HG03066 (cell line): Measurements from ENCODE around the gene SH3TC2.
"Not testable (repeated sequence)": the region's sequence is repeated elsewhere in the genome, so short reads cannot be mapped to it uniquely, and the experiment has no call there.

Experiments used
- ATAC-seq: cut with Tn5 transposase; IDR thresholded peaks from one replicate; pipeline ENCODE4 v1.9.1; 2021; ENCODE audit warnings: low read depth; ENCODE audit not compliant: unreplicated experiment

Gene SH3TC2

DNA sequence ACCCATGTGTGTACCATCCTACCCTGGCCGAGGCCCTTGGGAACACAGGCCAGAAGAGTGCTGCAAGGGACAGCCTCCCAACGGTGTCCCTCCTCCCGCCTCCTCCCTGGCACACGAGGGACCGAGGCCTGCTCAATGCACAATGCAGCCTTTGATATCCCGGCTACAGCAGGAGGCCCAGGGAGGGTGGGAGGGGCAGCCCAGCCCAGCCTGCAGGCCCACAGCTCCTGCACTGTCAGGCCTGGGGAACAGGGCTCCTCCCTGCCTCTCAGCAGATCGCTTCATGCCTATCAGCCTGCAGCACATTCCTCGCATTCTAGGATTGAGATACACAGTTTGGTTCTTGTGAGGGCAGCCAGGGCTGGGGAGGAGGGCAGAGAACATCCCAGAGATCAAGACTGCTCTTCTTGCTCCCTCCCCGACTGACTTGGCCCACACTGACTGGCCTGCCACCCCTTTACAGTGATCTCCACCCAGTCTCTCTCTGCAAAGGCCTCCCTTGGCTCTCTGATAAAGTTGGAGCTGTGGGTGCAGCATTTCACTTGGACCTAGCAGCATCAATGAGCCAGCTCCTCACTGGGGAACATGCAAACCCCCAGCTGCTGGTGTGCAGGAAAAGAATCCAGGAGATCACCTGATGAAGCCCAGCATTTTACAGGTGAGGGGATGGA, at the start of gene SH3TC2:
SH3TC2 (minus strand) TSS at position 46 of the 671 bp plus-strand sequence; CDS start at position 6, 40 bp downstream.
- ATAC-seq, result no peak

DNA sequence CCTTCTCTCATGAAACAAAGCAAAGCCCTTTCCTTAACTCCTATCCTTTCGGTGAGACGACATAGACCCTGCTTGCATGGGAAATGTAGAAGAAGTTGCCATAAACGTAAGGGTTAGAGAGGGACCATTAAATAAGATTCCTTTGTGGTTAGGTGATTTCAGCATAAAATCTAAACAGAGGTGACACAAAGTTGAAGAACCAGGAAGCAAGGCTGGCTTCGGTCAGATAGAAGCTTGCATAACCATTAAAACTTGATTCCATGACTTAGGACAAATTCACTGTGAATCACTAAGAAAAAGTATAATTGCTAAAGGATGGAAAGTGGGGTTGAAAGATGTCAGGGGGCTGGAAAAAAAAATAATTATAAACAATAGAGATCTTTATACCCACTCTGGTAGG, 47.5 kb upstream of the SH3TC2 start:
- ATAC-seq, result no peak

DNA sequence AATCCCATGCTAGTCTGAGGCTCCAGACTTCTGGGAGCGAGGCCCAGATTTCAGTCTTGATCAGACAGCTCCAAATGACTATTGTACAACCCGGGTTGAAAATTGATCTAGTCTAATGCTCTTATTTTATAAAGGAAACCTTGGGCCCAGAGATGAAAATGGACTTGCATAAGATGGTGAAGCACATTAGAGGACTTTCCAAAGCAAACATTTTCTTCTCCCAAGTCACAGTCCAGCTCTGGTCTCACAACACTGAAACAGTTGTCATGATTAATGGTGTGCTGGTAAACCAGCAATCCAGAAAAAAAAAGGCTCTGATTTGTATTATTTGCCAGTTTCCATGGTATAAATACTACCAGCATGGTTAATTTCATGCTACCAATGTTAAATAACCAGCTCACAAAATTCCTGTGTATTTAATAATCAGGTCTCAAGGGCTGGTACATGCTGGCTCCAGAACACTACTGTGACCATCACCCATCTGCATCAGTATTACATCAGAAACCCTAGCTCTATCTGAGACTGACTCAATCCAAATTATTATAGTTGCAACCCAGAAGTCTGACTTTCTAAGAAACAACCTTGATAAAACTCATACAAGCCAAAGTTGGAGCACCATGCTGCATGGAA, 45.9 kb upstream of the SH3TC2 start:
- ATAC-seq, result no peak

DNA sequence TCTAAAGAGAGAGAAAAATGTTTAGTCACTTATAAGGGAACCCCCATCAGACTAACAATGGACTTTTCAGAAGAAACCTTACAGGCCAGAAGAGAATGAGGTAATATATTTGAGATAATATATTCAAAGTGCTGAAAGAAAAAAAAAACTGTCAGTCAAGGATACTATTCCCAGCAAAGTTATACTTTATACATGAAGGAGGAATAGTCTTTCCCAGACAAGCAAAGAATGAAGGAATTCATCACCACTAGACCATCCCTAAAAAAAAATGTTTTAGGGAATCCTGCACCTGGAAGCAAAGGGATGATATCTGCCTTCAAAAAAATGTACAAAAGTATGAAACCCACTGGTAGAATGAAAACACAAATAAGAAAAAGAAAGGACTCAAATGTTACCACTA, 37.5 kb upstream of the SH3TC2 start:
- no peak for ATAC-seq

DNA sequence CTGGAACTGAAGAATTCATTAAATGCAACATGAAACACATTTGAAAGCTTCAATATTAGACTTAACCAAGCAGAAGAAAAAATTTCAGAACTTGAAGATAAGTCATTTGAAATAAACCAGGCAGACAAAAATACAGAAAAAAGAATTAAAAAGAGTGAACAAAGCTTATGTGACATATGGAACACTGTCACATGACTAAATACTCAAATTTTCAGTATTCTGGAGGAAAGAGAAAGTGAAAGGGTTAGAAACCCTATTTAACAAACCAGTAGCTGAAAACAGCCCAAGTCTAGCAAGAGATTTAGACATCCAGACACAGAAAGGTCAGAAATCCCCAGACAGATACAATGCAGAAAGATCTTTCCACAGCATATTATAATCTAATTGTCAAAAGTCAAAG, 37.1 kb upstream of the SH3TC2 start:
- no peak for ATAC-seq

DNA sequence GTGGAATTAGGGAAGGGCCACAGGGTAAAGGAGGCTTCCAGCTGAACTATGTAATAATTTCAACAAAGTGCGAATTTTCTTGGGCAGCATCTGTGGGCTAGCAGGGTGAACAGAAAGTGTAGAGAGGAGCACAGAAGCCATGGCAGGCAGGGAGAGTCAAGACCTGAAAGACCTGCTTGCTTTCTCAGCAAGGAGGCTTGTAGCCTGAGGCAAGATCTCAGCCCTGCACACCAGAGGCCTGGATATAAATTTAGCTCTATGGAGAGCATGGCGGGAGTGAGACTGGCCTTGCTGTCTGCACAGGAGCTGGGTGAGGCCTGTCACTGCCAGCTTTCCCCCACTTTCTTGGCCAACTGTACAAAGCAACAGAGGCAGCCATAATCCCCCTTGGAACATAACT, 32.1 kb upstream of the SH3TC2 start:
- ATAC-seq, result no peak

DNA sequence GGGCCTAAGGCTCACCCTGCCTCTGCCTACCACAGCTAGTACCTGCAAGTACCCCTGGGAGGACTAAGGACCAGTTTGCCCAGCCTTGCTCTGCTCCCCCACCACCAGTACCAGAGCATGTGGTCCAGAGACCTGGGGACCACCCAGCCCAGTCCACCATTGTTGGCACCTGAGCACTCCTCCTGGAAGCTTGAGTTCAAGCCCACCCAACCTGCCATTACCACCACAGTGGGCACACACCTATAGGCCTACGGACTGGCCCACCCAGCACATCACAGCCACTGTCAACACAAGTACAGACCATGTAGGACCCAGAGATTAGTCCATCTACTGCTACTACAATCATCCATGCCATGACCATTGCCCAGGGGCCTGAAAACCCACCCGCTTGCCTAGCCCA, 30.8 kb upstream of the SH3TC2 start:
- no peak for ATAC-seq

DNA sequence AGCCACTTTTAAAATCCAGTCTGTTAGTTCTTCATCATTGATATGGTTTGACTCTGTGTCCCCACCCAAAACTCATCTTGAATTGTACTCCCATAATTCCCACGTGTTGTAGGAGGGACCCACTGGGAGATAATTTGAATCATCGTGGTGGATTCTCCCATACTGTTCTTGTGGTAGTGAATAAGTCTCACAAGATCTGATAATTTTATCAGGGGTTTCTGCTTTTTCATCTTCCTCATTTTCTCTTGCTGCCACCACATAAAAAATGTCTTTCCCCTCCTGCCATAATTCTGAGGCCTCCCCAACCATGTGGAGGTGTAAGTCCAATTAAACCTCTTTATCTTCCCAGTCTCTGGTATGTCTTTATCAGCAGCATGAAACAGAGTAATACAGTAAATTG, 26.9 kb upstream of the SH3TC2 start:
- ATAC-seq, result no peak

DNA sequence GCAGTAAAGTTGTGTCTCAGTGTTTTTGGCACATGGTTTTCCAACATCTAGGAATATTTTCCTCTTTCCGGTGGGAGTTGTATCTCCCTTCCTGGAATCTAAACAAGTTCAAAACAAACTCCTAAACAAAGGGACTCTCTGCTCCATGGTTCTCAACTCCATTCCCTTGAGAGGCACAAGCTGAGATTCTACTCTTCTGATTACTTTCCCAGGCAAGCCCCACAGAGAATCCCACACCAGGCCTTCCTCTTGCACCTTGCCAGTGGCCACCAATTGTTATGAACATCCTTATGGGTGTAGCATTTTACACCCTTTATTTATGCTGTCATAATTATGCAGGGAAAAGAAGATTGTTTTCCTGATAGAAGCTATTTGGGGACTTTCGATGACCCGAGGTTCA, 25.8 kb upstream of the SH3TC2 start:
- no peak for ATAC-seq

DNA sequence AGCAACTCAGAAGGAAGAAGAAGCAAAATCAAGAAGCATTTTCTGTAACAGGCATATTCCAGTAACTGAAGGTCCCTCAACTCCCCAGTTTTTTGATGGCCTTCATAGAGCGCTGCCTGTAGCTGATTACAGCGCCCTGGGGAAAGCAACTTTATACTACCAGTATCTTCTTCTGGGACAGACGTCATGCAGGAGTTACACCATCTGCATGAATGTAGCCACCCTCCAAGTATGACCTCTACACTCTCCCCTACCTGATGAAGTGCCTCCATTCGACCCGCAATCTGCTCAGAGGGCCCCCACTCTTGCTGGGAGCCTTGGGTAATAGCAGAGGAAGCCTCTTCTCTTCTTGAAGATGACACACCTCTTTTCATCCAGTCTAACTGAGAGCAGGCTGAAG, 21.0 kb upstream of the SH3TC2 start:
- ATAC-seq, result no peak

DNA sequence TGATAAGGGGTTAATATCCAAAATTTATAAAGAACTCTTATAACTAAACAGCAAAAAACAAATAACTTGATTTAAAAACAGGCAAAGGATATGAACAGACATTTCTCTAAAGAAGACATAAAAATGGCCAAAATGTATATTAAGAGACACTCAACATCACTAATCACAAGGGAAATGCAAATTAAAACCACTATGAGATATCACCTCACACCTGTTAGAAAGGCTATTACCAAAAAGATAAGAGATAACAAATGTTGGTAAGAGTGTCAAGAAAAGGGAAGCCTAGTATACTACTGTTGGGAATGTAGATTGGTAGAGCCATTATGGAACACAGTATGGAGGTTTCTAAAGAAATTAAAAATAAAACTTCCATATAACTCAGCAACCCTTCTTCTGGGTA, 19.4 kb upstream of the SH3TC2 start:
- ATAC-seq, result no peak

DNA sequence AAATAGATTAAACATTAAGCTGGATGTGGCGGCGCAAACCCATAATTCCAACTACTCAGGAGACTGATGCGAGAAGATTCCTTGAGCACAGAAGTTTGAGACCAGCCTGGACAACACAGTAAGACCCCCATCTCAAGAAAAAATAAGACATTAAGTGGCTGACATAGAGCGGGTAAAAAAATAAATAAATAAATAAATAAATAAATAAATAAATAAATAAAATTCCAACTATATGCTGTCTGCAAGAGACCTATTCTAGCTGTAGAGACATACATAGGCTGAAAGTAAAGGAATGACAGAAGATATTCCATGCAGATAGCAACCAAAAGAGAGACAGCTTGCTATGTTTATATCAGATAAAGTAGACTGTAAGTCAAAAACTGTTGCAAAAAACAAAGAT, 17.4 kb upstream of the SH3TC2 start:
- ATAC-seq, result no peak

DNA sequence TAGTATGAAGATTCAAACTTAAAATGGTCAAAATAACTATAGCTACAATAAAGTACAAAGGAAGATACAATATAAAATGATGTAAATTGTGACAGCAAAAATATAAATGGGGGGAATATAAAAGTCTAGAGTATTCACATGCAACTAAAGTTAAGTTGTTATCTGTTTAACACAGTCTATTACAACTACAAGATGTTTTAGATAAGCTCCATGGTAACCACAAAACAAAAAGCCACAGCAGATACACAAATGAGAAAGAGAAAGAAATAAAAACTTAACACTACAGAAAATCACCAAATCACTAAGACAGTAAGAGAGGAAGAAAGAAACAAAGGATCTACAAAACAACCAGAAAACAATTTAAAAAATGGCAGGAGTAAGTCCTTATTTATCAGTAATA, 17.0 kb upstream of the SH3TC2 start:
- ATAC-seq, result no peak

DNA sequence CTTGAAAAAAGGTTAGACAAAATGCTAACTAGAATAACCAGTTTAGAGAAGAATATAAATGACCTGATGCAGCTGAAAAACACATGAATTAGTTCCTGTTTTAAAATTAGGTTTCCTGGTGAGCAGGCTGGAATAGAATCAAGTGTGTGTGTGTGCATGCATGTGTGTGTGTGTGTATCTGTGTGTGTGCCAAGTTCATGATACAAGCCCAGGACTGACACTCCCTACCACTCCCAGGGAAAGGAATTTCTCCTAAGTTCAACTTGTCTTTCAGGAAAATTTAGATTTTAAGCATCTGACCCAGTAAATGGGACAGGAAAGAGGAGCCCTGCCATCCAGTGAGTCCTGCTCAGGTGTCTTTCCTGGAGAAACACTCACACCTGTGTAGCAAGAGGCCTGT, 11.2 kb upstream of the SH3TC2 start:
- not testable (repeated sequence) for ATAC-seq

DNA sequence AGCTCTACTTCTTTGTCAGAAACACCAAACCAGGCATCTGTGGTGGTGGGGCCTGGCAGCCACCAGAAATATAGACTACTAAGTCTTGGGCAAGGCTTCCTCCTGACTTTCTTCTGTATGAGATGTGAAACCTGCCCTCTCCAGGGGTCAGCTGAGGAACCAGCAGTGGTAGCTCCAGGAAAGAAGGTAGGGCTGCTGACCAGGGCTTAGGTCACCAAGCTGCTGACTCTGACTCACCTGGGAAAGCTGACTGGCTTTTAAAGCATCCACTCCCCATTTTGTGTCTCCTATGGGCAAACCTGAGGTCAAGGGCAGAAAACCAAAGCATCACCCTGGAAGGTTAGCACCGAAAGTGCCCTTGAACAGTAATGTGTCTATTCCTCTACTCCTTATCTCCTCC, 10.4 kb upstream of the SH3TC2 start:
- no peak for ATAC-seq

DNA sequence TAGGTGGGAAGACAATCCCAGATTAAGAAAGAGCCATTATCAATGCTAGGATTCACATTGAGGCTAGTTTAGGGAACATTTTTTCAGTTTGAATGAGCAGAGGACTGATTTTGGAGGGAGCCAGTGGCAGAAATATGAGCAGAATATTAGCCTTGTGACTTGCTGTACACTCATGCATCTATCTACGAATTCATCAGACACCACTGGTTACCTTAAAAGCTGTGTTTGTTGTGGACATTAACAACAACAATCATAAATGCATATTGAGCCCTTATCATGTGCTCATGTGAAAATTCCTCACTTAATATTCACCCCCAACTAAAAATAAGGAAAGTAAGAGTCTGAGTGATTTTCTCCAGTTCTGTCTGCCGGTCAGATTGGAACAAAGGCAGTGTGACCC, 9.9 kb upstream of the SH3TC2 start:
- no peak for ATAC-seq

DNA sequence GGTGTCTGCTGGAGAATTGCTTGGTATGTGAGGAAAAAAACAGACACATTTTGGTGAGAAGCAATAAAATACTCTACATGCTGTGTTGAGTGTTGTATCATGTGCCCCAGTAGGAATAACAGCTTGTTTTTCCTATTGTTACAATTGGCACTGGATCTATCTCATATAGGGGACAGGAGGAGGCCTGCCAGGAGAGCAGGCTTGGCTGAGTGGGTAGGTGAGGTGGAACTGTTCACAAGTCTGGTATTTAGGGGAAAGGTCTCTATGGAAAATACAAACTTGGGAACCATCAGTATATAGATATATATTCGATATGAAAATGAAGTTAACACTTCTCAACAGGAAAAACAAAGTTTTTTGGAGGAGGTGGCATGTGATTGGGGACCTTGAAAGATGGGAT, 9.5 kb upstream of the SH3TC2 start:
- no peak for ATAC-seq

DNA sequence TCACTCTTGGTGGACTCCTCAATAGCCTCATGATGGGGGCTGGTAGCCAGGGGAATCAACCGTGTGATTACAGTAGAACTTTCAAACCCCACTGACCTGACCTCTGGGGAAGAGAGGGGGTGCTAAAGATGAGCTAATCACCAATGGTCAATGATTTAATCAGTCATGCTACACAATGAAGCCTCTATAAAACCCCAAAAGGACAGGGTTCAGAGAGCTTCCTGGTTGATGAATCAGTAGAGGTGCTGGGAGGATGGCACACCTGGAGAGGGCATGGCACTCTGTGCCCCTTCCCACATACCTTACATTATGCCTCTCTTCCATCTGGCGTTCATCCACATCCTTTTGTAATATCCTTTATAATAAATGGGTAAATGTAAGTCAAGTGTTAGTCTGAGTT, 8.9 kb upstream of the SH3TC2 start:
- no peak for ATAC-seq

DNA sequence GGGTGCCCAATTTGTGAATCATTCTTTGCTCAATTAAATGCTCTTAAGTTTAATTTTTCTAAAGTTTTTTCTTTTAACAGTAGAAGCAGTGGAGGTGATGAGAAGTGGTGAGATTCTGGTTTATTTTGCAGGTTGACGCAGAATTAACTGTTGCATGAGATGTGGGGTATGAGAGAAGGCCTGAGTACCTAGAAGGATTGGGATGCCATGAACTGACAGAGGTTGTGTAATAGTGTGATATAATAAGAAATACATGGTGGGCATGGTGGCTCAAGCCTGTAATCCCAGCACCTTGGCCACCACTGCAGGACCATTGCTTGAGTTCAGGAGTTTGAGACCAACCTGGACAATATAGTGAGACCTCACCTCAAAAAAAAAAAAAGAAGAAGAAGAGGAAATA, 8.4 kb upstream of the SH3TC2 start:
- no peak for ATAC-seq

DNA sequence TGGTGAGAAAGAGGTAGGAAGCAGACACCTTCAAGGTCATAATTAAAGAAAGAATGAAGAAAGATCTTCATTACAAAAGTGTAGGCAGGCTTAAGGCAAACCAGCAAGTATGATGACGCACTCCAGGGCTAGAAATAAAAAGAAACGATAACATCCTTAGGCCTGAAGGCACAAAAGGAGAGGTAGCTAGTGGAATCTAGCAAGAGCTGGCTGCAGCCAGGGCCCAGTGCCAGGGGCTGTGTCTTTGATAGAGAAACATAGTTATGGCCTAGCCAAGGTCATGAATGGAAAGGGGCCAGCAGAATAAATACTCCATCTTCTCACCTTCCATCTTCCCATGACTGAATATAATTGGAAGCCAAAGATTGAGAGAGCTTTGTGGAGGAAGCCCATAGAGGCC, 6.8 kb upstream of the SH3TC2 start:
- ATAC-seq, result no peak

DNA sequence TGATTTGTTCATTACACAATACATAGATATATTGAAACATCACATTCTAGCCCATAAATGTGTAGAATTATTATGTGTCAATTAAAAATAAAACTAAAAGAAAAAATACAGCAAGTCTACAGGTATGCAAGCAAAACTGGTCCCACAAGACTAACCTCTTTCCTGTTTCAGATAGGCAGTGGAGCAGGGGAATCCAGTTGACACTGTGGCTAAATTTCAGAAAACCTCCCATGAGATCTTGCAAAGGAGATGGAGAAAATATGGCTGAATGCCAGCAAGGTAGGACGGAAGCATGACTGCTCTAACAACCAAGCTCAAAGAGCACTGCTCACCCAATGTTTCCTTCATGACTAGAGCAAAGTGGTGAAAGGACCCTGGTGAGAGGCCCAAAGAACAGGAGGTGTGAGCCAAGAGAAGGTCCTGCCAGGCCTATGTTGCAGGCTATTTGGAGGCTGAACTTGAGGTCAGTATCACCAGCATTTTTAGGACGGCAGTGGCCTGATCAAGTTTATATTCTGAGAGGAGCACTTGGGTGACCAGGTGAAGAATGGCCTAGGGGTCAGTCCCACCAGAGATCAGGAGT, 1.1 kb upstream of the SH3TC2 start:
- ATAC-seq, result no peak

DNA sequence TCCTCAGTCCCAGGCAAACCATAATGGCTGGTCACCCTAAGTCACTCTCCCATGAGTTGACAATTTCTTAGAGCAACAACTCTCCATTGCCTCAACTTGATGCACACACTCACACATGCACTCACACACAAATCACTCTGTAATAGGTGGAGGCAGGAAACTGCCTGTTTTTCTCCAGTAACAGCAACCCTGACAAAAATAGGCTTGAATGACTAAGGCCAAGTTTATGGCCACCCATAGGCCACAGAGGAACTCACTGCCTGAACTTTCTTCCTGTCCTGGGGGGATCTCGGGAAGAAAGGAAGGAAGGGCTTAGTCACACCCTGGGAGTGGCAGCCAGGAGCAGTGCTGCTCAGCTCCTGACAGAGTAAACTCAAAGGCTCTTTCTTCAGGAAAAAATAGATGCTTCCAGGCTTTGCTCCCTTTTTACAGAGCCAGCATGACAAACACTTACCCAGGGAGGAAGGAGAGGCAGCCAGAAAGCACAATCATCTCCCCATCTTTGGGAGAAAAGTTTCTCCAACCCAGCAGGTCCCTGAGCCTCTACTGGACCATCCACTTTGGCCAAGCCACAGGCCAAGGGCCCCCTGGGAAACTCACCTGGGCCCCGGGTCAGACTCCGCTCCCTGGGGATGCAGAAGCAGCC, 368 bp downstream of the SH3TC2 start:
- ATAC-seq, result no peak
